HEK293 (cell line): Measurements from ENCODE around the gene CEBPZ.
"Not testable (repeated sequence)": the region's sequence is repeated elsewhere in the genome, so short reads cannot be mapped to it uniquely, and the experiment has no call there.

Source experiments
- CTCF ChIA-PET: fragments of 350-600 bp; formaldehyde crosslinking; extraction: SDS; loops from one replicate; lab custom pipeline; 2021; ENCODE audit warnings: antibody characterized with exemption; lab: Yijun Ruan, JAX
- POLR2A ChIA-PET: fragments of 300-600 bp; formaldehyde crosslinking; extraction: SDS; loops from one replicate; lab custom pipeline; 2020; ENCODE audit warnings: antibody characterized with exemption, inconsistent platforms; lab: Yijun Ruan, JAX
- H3K27ac ChIP-seq: fragments of 200-500 bp; sonication (Bioruptor generic); 2 replicates; pipeline ENCODE4 v1.5.1; 2014; ENCODE audit warnings: low read depth, low read length, control low read depth, inconsistent platforms; ENCODE audit errors: extremely low read depth
- H3K36me3 ChIP-seq, 2 experiments: fragments of 200-500 bp in 1 of 2; sonication (Bioruptor generic) in 1 of 2; 1 replicate in 1 of 2; 2 replicates in 1 of 2; pipeline ENCODE4 v1.5.1; 2014 to 2017; ENCODE audit warnings: inconsistent platforms in 2 of 2, low read length in 2 of 2; ENCODE audit not compliant: control insufficient read depth in 2 of 2, insufficient read depth in 1 of 2
- H3K4me1 ChIP-seq: fragments of 200-500 bp; sonication (Bioruptor generic); 2 replicates; pipeline ENCODE4 v1.5.1; 2014; ENCODE audit warnings: mild to moderate bottlenecking, low read length, inconsistent platforms; ENCODE audit not compliant: control insufficient read depth, insufficient read depth
- H3K4me3 ChIP-seq: 2 replicates; pipeline ENCODE4 v1.5.1; 2011; ENCODE audit warnings: low read depth, mild to moderate bottlenecking, control low read depth, low read length, moderate library complexity
- H3K9me3 ChIP-seq: fragments of 200-500 bp; sonication (Bioruptor generic); 2 replicates; pipeline ENCODE4 v1.5.1; 2014; ENCODE audit warnings: low read depth, low read length, inconsistent platforms; ENCODE audit not compliant: control insufficient read depth, insufficient read depth
- ATF2 ChIP-seq: fragments of 450-650 bp; formaldehyde crosslinking; IDR thresholded peaks from 2 replicates; pipeline ENCODE4 v1.5.1; 2016; ENCODE audit warnings: missing biosample characterization, missing genetic modification characterization, low read depth
- BCL11A ChIP-seq: fragments of 450-650 bp; formaldehyde crosslinking; IDR thresholded peaks from 2 replicates; pipeline ENCODE4 v1.5.1; 2016; ENCODE audit warnings: low read depth, missing biosample characterization, missing genetic modification characterization
- ELK4 ChIP-seq: IDR thresholded peaks from 2 replicates; pipeline ENCODE4 v1.6.1; 2011; ENCODE audit warnings: mild to moderate bottlenecking, low read depth, low read length, borderline replicate concordance
- INSM2 ChIP-seq: fragments of 450-650 bp; formaldehyde crosslinking; IDR thresholded peaks from 2 replicates; pipeline ENCODE4 v1.5.1; 2016; ENCODE audit warnings: missing biosample characterization, missing genetic modification characterization
- SETDB1 ChIP-seq: IDR thresholded peaks from one replicate; pipeline ENCODE4 v1.6.1; 2017; ENCODE audit warnings: mild to moderate bottlenecking, low read length, moderate library complexity, mixed read lengths; ENCODE audit not compliant: insufficient read length
- YY1 ChIP-seq: fragments of 450-650 bp; formaldehyde crosslinking; IDR thresholded peaks from 2 replicates; pipeline ENCODE4 v1.5.1; 2018; ENCODE audit warnings: missing biosample characterization, missing genetic modification characterization
- ZNF146 ChIP-seq: fragments of 450-650 bp; formaldehyde crosslinking; IDR thresholded peaks from 2 replicates; pipeline ENCODE4 v1.5.1; 2016; ENCODE audit warnings: missing biosample characterization, missing genetic modification characterization
- ZNF202 ChIP-seq: fragments of 450-650 bp; formaldehyde crosslinking; IDR thresholded peaks from 2 replicates; pipeline ENCODE4 v1.5.1; 2016; ENCODE audit warnings: missing biosample characterization, missing genetic modification characterization, borderline replicate concordance
- ZNF26 ChIP-seq: fragments of 450-650 bp; formaldehyde crosslinking; IDR thresholded peaks from 2 replicates; pipeline ENCODE4 v1.5.1; 2016; ENCODE audit warnings: missing biosample characterization, missing genetic modification characterization
- ZNF530 ChIP-seq: fragments of 450-650 bp; formaldehyde crosslinking; IDR thresholded peaks from 2 replicates; pipeline ENCODE4 v1.5.1; 2016; ENCODE audit warnings: low read depth, missing biosample characterization, missing genetic modification characterization
- ZNF623 ChIP-seq: fragments of 450-650 bp; formaldehyde crosslinking; IDR thresholded peaks from 2 replicates; pipeline ENCODE4 v1.5.1; 2016; ENCODE audit warnings: missing biosample characterization, missing genetic modification characterization
- TF ChIP-seq, protein P1 (sequence below): fragments of 450-650 bp; formaldehyde crosslinking; IDR thresholded peaks from 2 replicates; pipeline ENCODE4 v1.5.1; 2016; ENCODE audit warnings: missing biosample characterization, missing genetic modification characterization
- TF ChIP-seq, protein P2 (sequence below): fragments of 450-650 bp; formaldehyde crosslinking; IDR thresholded peaks from 2 replicates; pipeline ENCODE4 v1.5.1; 2016; ENCODE audit warnings: missing biosample characterization, missing genetic modification characterization

Gene CEBPZ

GRCh38 chr2:37205689-37206341 lies 25.6 kb downstream of the CEBPZ start:
- ChIA-PET POLR2A (no interaction called here), CTCF (no interaction called here)
- H3K36me3 ChIP-seq, result peaks cover 86 to 96% of the 10 kb centered on the region in 2 experiments
- TF ChIP-seq ATF2 (tag by site-specific recombination), result no peak
- no peak for TF ChIP-seq BCL11A (tag by site-specific recombination)
- TF ChIP-seq ZNF26 (tag by site-specific recombination), result 0 out of 2 replicates have a peak, but pooled peaks have one; percentile 28
- TF ChIP-seq, protein P1, sequence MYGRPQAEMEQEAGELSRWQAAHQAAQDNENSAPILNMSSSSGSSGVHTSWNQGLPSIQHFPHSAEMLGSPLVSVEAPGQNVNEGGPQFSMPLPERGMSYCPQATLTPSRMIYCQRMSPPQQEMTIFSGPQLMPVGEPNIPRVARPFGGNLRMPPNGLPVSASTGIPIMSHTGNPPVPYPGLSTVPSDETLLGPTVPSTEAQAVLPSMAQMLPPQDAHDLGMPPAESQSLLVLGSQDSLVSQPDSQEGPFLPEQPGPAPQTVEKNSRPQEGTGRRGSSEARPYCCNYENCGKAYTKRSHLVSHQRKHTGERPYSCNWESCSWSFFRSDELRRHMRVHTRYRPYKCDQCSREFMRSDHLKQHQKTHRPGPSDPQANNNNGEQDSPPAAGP, result no peak
- 0 out of 2 replicates have a peak, but pooled peaks cover 3% of the 10 kb centered on the region for H3K9me3 ChIP-seq
- no peak overlapping the region for H3K4me3 ChIP-seq
- H3K4me1 ChIP-seq, result no peaks in the 10 kb centered on the region
- no peak overlapping the region for H3K27ac ChIP-seq

DNA sequence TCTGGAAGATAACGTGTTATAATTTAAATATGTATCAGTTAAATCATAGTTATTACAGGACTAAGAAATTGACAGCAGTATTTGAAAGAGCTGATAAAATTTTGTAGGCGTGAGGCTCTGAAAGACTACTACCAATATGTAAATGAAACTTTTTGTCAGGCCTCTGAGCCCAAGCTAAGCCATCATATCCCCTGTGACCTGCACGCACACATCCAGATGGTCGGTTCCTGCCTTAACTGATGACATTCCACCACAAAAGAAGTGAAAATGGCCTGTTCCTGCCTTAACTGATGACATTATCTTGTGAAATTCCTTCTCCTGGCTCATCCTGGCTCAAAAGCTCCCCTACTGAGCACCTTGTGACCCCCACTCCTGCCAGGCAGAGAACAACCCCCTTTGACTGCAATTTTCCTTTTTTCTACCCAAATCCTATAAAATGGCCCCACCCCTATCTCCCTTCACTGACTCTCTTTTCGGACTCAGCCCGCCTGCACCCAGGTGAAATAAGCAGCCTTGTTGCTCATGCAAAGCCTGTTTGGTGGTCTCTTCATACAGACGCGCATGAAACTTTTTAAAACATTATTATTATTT lies 26.2 kb downstream of the CEBPZ start:
- peaks cover 83 to 96% of the 10 kb centered on the region in 2 experiments for H3K36me3 ChIP-seq
- H3K9me3 ChIP-seq, H3K4me1 ChIP-seq, H3K27ac ChIP-seq, H3K4me3 ChIP-seq, POLR2A ChIA-PET: not testable (repeated sequence)
- CTCF ChIA-PET, result interaction anchor here (0.9 kb wide), 1 partner anchor 36 kb away, joined by 4 read pairs; no protein-coding TSS in a partner anchor

DNA sequence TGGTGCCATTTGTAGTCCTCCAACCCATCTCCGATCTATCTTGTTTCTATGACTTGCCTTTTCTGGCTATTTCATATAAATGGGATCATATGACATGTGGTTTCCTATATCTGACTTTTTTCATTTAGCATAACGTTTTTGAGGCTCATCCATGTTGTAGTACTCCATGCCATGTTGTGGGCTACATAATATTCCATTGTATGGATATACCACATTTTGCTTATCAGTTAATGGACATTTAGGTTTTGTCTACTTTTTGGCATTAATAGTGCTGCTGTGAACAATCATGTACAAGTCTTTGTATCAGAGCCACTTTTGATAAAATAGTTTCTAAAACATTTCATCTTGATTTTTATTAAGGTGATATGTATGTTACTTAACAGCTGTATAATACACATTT lies 27.7 kb downstream of the CEBPZ start:
- no peak overlapping the region for H3K4me3 ChIP-seq
- H3K36me3 ChIP-seq, result peaks cover 69 to 89% of the 10 kb centered on the region in 2 experiments
- 0 out of 2 replicates have a peak, but pooled peaks cover 3% of the 10 kb centered on the region for H3K9me3 ChIP-seq
- TF ChIP-seq, protein P2, sequence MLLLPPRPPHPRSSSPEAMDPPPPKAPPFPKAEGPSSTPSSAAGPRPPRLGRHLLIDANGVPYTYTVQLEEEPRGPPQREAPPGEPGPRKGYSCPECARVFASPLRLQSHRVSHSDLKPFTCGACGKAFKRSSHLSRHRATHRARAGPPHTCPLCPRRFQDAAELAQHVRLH (tag by site-specific recombination), result peak; percentile 61; the same call in 1 of the 2 replicates
- TF ChIP-seq ZNF146 (tag by site-specific recombination), result peak; percentile 96
- TF ChIP-seq INSM2 (tag by site-specific recombination), result no peak
- TF ChIP-seq YY1 (tag by site-specific recombination), result no peak
- TF ChIP-seq ZNF623, result no peak
- TF ChIP-seq ELK4, result no peak
- TF ChIP-seq SETDB1, result peak; percentile 70
- no peak for TF ChIP-seq ZNF202 (tag by site-specific recombination)
- TF ChIP-seq ZNF530 (tag by site-specific recombination), result no peak
- POLR2A ChIA-PET, result no interaction called here
- H3K4me1 ChIP-seq, result no peaks in the 10 kb centered on the region
- CTCF ChIA-PET, result interaction anchor here (0.7 kb wide), 1 partner anchor 40 kb away, joined by 3 read pairs; no protein-coding TSS in a partner anchor
- no peak overlapping the region for H3K27ac ChIP-seq
